HG03432 (cell line): ENCODE results near the gene ENDOD1.
A peak's percentile ranks its signal among the peaks of the same experiment; 100 is the strongest.

Experiments used
- ATAC-seq: cut with Tn5 transposase; IDR thresholded peaks from one replicate; pipeline ENCODE4 v1.9.1; 2021; ENCODE audit warnings: mild to moderate bottlenecking, moderate library complexity; ENCODE audit not compliant: unreplicated experiment

The ENDOD1 gene

DNA sequence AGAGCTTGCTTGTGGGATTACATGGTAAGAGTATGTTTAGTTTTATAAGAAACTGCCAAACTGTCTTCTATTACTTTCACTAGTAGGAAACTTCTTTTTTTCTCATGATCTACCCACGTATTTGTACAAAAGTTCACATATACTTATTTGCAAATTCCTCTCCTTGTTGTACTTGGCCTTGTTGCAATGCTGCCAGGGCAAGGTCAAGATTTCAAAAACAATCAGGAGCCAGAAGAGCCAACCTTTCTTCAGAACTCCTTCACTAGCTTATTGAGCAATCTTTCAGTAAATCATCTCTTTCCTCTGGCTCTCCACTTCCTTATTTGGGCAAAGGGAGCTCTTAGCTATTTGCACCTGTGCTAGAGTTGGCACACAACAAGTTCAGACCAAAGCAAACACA is 13.2 kb upstream of the ENDOD1 start:
- ATAC-seq = no peak

DNA sequence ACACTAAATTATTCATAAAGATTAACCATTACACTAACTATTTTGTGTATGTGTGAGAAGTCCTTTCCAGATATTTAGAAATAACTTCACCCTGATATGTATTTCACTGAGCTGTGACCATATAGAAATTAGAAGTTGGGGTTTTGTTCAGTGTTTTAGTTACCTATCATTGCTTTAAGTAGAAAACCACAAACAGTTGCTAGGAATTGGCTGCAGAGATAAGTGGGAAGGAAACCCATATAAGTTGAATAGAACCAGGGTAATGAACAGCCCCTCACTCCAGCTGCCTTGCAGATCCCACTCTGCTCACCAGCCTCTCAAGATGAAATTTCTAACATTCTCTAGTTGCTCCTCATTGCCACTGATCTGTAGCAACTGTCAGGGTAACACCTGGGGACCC is 12.7 kb upstream of the ENDOD1 start:
- ATAC-seq = no peak

DNA sequence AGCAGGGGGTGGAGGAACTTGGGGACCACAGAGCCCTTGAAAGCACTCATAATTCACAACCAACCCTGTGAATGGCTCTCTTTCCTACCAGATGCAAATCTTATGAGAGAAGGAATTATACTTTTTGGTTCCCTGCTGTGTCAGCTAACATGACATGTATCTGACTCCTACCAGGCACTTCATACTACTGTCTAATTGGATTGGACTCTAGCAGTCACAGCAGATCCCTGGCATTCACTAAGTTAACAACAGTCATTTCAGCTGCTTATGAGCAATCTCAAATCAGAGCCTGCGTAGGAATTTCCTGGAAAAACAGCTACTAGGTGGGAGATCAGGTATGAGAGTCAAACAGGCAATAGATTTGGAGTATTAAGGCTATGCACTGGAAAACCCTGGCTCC is 11.1 kb upstream of the ENDOD1 start:
- no peak for ATAC-seq

DNA sequence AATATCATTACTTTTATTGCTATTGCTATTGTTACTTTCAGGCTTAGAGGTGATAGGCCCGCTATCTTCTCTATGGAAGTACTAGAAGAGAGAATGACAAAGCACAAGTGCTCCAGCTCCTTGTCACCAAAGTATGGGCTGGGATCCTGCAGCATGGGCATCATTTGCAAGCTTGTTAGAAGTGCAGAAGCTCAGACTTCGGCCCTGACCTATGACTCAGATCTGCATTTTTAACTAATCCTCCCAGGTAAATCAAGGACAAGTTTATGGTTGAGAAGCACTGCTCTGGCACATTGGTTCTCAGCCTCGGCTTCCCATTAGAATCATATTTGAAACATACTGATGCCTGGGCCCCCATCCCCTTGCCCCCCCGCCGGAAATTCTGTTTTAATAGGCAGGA is 8.6 kb upstream of the ENDOD1 start:
- no peak for ATAC-seq

DNA sequence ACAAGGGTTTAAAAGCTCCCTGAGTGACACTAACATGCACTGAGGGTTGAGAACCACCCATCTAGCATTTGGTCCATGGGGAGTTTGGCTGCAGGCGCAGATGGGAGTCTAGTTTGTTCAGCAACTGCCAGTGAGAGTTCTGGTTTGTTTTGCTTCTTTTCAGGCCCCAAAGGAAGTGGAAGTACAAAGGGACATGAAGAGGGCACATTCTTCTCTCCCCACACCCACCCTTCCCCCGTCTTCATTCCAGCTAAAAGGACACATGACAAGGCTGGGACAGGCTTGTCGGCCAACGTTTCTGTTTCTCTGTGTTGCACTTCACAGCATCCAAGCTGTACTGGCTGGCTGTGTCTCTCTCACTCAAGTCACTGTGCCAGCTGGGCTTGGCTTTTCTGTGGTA is 8.2 kb upstream of the ENDOD1 start:
- ATAC-seq = no peak

DNA sequence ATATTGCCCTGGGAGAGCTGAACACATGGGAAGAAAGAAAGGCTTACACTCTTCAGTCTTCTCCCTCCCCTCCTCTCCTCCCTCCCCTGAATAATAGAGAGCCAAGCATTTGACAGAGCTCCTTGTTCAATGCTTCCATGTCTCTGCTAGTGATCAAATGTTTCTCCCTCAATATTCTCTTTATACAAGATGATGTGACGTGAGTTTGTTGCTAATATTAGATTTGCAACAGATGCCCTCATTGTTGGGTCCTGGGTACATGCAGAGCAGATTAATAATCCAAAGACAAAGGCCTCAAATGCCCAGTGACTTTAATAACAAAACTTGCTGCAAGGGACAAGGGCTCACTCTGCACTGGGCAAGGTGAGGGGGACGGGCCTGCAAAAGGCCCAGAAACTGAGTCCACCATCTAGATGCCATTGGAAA is 7.1 kb upstream of the ENDOD1 start:
- no peak for ATAC-seq

DNA sequence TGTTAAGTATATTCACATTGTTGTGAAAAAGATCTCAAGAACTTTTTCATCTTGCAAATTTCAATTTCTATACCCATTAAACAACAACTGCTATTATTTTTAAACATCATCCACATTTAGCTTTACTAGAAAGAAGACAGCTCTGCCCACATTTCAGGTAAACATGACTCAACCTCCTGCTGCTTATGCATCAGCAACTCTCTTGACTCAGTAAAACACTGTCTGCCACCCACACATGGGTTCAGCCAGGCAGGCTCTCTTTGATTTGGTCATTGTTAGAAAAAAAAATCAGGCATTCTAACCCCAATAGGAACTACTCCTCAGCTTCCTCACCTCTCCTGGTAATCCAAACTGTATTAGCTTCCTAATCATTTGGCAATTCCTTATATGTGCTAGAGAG is 5.1 kb upstream of the ENDOD1 start:
- ATAC-seq = peak; percentile 47

DNA sequence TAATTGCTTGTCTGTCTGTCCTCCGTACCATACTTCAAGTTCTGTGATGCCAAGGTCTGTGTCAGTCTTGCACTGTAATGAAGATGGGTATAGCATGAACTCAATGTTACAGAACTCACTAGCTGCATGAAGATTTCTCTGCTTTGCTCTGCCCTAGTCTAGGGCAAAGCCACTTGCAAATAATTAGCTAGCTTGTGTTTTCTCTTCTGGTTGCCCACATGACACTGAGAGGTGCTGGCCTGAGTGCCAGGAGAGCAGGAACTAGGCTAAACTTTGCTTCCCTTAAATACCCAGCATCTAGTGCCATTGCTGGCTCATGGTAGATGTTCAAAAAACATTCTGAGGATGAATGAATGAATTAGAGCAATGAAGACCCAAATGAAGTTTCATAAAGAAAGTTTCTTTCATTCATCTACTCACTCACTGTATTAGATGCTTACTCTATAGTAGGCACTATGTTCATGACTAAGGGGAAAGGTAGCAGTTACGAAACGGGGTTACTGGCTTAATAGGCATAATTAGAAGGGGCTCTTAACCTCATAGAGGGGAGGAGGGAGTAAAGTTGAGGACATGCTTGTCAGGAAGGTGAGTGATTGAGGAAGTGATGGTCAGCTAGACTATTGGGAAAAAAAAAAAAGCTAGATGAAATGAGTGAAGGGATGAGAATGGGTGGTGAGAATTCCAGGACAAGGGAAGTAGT is 4.4 kb upstream of the ENDOD1 start:
- no peak for ATAC-seq

DNA sequence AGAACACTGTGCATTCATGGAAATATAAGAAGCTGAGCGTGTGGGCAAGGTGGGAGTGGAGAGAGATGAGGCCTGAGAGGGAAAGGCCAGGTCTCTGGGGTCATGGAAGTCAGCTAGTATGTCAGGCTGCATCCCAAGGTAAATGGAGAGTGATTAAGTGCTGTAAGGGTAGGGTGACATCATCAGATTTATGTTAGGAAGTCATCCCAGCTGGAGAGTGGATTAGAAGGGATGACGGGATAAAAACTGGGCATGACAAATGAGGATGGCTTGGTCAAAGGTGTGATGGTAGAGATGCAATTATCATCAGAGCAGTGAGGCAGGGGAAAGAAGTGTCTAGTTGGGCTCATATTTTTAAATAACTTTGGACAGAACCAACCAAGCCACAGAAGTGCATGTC is 3.5 kb upstream of the ENDOD1 start:
- ATAC-seq = no peak

DNA sequence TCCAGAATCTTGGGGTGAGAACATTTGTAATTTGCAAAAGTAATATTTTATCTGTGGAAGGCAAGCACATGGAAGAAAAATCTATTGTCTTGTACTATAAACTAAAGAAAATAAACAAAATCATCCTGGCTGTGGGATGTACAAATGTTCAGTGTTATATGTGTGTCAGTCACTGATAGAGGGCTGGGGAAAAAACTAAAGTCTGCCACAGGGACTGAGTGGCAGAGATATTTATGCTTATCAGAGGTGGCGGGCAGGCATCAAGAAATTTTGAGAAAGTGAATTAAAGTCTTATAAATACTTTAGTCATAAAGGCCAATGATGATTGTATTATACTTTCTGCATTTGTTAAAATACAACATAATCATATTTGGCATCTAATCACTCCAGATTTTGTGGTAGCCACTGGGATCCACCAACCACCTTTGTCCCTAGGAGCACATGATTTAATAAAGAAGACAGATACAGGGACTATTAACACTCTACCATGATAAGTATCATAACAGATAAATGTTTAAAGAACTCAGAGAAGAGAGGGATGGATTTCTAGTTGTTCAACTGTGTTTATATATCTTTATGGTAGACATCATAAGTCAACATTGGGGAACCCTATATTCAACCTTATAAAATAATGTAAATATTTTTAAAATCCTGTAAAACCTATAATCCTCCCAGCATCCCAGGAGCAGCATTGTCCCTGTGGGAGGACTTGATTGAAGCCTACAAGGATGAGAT is 2.6 kb upstream of the ENDOD1 start:
- no peak for ATAC-seq

DNA sequence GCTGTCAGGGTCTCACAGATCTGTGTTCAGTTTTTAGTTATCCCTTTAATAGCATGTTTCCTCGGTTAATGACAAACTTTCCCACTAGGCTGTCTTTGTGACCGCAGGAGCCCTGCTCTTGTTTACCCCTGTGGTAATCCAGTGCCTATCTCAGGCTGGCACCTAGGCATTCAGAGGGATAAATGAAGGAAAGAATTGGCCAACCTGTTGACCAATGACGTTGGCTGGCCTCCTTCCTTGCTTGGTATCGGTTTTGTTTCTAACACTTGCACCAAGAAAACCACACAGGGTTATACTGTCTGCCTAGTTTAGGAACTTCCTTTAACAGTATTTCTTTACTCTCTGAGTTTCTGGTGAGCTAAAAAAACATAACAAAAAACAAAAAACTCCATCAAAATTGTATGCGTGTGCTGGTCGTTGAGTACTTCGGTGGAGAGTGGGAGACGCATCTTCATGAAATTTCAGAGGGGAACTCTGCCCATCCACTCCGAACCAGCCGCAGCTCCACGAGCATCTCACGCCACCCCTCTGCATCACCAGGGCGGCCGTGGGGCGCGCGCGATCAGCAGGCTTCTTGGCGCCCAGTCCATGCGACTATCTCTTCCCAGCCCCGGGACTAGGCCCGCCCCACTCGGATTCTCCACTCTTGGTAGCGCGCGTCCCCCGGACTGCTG is 563 bp upstream of the ENDOD1 start:
- ATAC-seq = peak; percentile 54

DNA sequence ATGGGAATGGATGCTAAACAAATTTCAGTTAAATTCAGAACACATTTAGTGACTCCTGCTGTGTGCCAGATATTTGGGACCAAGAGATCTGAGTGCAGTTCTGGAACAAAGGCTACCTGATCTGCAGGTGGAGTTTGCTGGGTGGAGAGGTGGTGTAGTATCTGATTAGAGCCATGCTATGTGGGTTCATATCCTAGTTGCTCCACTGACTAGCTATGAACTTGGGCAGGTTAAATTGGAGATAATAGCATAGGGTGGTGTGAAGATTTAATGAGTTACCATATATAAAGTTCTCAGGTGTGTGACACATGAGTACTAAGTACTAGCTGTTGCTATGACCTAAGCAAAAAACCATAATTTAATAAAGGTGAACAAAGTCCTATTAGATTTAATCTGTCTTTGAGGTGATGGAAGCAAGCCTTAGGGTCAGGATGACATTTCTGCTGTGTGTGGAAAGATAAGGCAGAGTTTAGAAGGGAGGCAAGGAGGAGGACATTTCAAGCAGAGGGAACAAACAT is 2.1 kb downstream of the ENDOD1 start:
- no peak for ATAC-seq

DNA sequence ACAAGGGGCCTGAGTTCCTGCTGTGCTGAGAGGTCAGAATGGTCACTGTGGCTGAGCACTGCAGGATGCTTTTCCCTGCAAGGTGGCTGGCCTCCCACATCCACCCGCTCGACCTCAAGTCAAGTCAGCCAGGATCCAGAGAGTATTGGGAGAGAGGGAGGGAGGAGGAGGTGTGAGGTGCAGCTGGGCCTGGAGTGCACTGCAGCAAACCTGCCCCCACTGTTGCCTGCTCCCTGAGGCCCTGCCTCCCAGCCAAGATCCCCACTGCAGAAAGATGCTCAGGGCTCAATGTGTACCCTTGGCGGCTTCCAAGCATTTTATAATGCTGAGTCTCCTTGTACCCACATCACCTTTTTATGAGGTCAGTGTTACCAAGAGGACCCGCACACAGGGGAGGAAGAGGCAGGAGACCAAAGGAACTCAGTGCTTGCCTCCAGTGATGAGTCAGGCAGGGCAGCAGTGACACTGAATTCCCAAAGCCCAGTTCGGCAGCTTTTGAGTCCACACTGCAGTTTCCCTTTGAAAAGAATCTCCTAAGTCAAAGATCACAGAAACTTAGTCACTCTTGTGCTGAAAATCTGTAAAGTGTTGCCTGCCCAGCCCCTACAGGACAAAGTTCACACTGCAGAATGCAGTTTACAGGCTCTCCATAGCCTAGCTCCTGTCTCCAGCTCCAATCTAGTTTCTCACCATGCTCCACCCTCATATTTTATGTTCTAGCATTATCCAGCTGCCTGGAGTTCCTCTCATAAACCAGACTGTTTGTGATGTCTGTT is 3.1 kb downstream of the ENDOD1 start:
- ATAC-seq = no peak

DNA sequence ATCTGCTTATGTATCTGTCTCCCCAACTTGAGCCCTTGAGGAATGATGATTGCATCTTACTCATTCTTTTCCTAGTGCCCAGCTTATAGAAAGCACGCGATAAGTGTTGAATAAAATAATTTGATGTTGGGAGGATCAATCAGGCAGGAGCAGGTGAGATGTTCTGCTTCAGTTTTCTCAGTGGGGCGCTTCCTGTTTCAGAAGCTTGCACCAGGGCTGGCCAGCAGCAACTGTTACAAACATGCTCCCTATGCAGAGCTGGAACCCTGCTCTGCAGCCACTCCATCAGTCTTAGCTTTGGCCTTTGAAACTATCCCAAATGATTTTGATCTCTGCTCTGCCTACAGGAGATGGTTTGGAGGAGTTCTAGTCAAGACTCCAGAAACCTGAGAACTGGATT is 3.9 kb downstream of the ENDOD1 start:
- no peak for ATAC-seq

DNA sequence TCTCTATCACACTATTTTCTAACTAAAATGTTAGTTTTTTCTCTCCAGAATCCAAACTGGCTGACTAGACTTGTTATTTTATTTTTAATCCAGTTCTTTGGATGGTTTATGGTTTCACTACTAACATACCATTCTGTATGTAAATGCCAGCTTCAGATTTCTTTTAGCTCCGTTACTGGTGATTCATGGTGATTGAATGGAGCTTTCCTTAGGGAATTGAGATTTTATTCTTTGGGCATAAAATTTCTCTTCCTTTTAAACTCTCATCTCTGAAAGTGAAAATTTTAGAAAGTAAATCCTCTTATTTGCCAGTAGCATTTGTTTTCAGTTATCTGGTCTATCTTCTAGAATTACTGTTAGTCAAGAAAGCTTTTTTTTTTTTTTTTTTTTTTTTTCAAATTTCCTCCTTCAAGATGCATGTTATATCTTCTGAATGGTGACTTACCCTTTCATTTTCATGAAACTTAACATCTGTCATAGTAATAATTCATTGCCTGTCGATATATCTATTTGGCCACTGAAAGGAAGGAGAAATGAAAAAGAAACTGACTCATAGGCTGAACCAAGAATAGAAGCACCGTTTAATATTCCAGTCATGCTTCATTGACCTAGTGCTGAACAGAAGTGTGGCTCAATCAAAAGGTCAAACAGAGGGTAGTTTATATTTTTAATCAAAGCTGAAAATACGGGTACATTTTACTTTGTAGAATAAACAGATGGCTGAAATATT is 6.4 kb downstream of the ENDOD1 start:
- ATAC-seq = peak; percentile 87

DNA sequence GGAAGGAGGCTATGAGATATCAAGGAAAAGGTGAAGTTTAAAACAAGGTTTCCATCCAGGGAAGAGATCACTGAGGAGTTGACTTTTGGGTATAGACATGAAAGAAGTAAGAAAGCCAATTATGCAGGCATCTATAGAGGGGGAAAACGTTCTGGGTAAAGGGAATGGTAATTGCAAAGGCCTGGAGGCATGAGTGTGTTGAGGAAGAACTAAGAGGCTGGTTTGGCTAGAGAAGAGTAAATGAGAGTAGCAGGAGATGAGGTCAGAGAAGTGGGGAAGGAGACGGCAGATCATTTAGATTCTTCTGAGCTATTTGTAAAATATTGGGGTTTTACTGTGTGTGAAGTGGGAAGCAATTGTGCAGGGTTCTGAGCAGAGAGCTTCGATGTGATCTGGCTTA is 7.6 kb downstream of the ENDOD1 start:
- no peak for ATAC-seq

DNA sequence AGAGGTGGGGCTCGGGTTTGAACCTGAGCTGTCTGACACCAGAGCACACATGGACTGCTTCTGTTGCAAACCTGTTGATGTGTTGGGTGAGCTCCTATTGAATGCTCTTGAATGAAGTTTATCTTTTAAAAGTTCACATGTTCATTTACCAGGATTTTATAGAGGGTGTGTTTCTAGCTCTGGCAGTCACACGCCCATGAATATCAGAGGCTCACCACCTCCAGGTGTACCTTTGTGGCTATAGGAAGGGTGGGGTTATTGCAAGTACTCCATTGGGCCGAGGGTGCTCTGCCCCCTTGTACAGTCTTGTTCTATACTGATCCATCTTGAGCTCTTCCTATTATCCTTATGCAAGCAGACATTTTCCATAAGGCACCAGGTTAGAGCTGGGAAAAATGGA is 9.2 kb downstream of the ENDOD1 start:
- ATAC-seq = no peak

DNA sequence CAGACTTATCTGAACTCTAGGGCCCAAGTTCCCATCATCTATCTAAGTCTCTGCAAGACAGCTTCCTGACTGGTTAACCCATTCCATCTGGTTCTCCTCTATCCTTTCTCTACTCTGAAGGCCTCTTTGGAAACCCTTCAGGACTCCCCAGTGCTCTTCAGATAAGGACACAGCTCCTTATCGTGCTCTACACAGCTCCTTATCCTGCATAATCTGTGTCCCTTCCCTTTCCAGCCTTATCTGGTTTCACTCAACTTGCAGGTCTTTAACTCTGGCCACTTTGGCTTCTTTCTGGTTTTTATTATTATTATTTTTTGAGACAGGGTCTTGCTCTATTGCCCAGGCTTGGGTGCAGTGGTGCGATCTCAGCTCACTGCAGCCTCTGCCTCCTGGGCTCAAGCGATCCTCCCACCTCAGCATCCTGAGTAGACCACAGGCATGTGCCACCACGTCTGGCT is 10.6 kb downstream of the ENDOD1 start:
- no peak for ATAC-seq

DNA sequence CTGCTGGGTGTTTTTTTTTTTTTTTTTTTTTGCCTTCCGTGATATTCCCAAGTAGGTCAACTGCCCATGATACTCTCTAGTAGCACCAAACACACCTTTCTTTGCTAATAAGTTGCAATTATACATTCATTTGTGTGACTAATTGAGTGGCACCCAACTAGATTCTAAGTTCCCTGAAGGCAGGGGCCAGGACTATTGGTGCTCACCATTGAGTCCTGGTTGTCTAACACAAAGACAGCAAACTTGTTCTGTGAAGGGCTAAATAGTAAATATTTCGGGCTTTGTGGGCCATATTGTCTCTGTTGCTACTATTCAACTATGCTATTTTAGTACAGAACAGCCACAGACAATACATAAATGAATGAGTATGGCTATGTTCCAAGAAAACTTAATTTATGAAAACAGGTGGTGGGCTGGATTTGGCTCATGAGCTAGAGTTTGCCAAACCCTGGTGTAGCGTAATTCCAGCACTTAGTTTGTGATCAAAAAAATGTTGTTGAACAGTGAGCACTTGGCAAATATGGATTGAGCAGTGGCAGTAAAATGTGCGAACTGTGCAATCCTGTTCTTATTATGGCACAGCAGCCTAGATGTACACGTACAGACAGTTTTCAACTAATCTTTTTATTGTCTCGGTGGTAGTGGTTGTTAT is 11.3 kb downstream of the ENDOD1 start:
- no peak for ATAC-seq

DNA sequence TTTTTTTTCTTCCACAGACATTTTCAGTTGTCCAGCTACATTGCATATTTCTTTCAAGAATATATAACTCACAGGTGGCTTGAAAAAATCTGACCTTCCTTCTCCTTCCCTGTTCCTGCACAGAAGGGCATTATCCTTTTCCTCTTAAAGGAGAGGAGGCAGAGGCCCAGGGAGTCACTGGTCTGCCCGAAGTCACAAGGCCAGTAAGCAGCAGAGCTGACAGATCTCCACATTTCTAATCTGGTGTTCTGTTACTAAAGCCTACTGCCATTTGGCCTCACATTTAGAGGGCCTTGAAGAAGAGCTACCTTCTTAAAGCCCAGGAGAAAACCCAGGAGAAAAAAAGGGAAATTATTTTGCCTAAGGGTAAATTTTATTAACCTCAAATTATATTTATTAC is 12.3 kb downstream of the ENDOD1 start:
- no peak for ATAC-seq
